Activated naive CD4-positive, alpha-beta T cell treated with anti-CD3 and anti-CD28 coated beads, Interleukin-2, amount 10 ng/mL, durations not matched to agents 5 hours and 36 hours (primary cell): ENCODE measurements around the gene IL1RL1. TPM values are rescaled to one million over a fixed set of nuclear protein-coding genes. Genes with fewer than 3 reads are reported as not detected.

Experiments
- total RNA-seq, 2 experiments: library from RNA; stranded (reverse); gene quantifications; one replicate each; pipeline ENCODE4 v1.2.3, GENCODE V29; 2021

The IL1RL1 gene
- total RNA-seq: under 1 TPM; 0.15 to 0.19 TPM

DNA sequence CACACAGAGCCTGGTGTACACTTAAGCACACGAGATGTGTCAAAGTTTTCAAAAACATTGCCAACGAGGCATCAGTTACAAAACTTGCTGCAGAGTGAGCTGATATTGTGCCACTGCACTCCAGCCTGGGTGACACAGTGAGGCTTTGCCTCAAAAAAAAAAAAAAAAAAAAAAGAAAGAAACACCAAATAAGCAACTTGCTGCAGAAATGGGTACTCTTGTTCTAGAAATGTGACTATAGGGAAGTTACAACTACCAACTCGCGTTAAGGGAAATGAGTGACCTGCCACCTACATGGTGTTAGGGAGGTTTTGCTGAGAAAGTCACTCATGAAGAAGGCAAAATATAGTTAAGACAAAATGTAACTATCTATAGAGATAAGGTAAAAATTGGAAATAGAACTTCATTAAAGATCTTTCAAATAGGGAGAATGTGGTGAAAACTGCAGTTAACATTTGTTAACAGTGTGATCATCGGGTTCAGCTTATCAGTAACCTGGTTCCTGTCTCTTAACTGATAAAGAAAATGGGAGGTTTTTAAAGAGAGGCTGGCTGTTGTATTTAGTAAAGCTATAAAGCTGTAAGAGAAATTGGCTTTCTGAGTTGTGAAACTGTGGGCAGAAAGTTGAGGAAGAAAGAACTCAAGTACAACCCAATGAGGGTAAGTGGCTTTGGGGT lies at the start of gene IL1RL1:
Gene IL1RL1 (plus strand): TSS at position 600 of the 677 bp plus-strand sequence. CDS start 26,702 bp downstream, outside the sequence.

DNA sequence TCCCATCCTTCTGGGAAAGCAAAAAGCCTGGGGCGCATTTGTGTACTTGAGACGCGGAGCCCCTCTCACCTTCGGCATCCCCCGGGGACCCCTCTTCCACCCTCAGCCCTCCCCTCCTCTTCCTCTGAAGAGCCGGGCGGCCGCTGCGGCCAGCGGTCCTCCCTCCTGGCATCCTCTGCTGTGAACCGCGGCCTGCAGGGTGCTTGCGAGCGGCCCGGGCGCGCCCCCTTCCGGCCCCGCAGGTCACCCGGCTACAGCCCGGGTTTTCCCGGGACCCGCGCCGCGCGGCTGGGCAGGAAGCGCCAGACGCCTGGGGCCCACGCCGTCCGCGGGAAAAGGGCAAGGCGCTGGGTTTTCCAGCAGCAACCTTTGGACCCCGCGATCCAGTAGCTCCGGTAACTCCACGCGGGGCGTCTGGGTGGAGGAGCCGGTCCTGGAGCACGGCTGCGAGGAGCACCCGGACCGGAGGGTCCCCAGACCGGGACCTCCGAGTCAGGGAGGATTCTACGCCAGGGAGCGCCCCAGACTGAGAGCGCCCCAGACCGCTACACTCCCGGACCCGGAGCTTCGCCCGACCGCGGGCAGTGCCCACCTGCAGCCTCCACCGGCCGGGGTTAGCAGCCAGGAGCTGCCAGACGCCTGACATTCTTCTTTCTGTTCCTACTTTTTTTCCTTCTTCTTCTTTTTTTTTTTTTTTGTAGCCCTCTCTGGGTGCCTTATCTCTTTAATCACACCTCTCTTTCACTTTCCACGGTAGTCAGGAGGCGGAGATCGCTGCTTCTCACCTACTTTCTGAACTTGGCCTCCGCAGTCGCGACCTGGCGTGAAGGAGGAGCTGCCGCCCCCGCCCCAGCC lies 44.4 kb downstream of the IL1RL1 start, which contains the start of gene IL18R1:
Gene IL18R1 (plus strand): TSS at position 271 of the 855 bp plus-strand sequence. CDS start 6,865 bp downstream, outside the sequence.

Other genes starting within 250 kb of the IL1RL1 start
- under 1 TPM; 0.55 to 0.75 TPM for gene IL1R1, start 168.8 kb upstream of the IL1RL1 start, total RNA-seq
- not detected for gene IL1RL2, start 124.5 kb upstream of the IL1RL1 start, total RNA-seq
- gene IL18R1, start 44.2 kb downstream of the IL1RL1 start, total RNA-seq: 10 to 100 TPM; 38.2 to 41.3 TPM
- gene IL18RAP, start 111.6 kb downstream of the IL1RL1 start, total RNA-seq: 1 to 10 TPM; 4.7 to 5.8 TPM
- gene SLC9A4, start 161.7 kb downstream of the IL1RL1 start, total RNA-seq: under 1 TPM; 0.10 to 0.13 TPM